Activated CD8-positive, alpha-beta memory T cell treated with anti-CD3 and anti-CD28 coated beads, Interleukin-2, amount 10 ng/mL, durations not matched to agents 7 days and 5 days (primary cell): ENCODE results near the gene RBBP8. TPM values are rescaled to one million over a fixed set of nuclear protein-coding genes. Genes with fewer than 3 reads are reported as not detected.
A peak's percentile ranks its signal among the peaks of the same experiment; 100 is the strongest.
"Not testable (repeated sequence)": the region's sequence is repeated elsewhere in the genome, so short reads cannot be mapped to it uniquely, and the experiment has no call there.

ENCODE experiments used
- ATAC-seq: fragments of 150-1000 bp; cut with Tn5 transposase; one replicate; pipeline ENCODE4 v1.10.0; 2021; ENCODE audit warnings: moderate library complexity
- CTCF ChIA-PET: fragments of 350-600 bp; sonication (Branson Sonifier 250); formaldehyde crosslinking; loops from one replicate; lab custom pipeline; 2021; ENCODE audit warnings: antibody characterized with exemption; lab: Charles Lee
- DNase-seq: peaks from one replicate; pipeline ENCODE4 v3.0.0-alpha.2; 2020
- H3K27ac Mint-ChIP-seq: one replicate; pipeline ENCODE4 v1.8.0; 2021; ENCODE audit warnings: mild to moderate bottlenecking, mixed read lengths
- H3K27me3 Mint-ChIP-seq: one replicate; pipeline ENCODE4 v1.8.0; 2021; ENCODE audit warnings: mixed read lengths
- H3K36me3 Mint-ChIP-seq: one replicate; pipeline ENCODE4 v1.8.0; 2021; ENCODE audit warnings: mild to moderate bottlenecking, mixed read lengths
- H3K4me1 Mint-ChIP-seq: one replicate; pipeline ENCODE4 v1.8.0; 2021; ENCODE audit warnings: mixed read lengths
- H3K4me3 Mint-ChIP-seq: one replicate; pipeline ENCODE4 v1.8.0; 2021; ENCODE audit warnings: mild to moderate bottlenecking, moderate library complexity, mixed read lengths
- H3K9me3 Mint-ChIP-seq: one replicate; pipeline ENCODE4 v1.8.0; 2022; ENCODE audit warnings: low read depth, mixed read lengths
- total RNA-seq, 2 experiments: library from RNA; stranded (reverse); gene quantifications; one replicate each; pipeline ENCODE4 v1.2.3, GENCODE V29; 2021

RBBP8 gene
- total RNA-seq, 2 experiments from 2014 or later, result 74.2 to 82.5 TPM

DNA sequence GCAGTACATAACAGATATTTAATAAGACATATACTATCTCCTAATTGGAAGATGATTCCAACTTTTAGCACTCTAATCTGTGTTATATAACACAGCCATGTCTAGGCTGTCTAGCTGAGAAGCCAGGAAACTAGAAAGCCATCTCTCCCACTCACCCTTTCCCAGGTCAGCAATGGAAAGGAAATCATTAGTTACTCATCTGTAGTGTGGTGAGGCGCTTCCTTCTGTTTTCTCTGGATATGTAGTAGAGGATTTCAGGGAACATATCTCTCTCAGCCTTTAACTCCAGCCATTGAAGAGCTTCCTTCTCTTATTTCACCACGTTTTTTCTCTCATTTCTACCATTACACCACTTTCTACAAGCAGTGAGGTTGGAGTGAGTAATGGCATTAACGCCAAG, 19.4 kb downstream of the RBBP8 start:
- Mint-ChIP-seq H3K36me3 (peaks cover 72% of the 10 kb centered on the region), H3K27ac (no peak overlapping the region), H3K27me3 (no peaks in the 10 kb centered on the region), H3K4me1 (peaks cover 15% of the 10 kb centered on the region), H3K4me3 (no peak overlapping the region), H3K9me3 (no peaks in the 10 kb centered on the region)
- CTCF ChIA-PET, result no interaction called here
- DNase-seq (no peak), ATAC-seq (no peak)

DNA sequence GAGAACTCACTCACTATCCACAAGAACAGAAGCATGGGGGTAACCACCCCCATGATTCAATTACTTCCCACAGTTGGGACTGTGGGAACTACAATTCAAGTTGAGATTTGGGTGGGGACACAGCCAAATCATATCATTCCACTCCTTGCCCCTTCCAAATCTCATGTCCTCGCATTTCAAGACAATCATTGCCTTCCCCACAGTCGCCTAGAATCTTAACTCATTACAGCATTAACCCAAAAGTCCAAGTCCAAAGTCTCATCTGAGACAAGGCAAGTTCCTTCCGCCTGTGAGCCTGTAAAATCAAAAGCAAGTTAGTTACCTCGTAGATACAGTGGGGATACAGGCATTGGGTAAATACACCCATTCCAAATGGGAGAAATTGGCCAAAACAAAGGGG, 20.9 kb downstream of the RBBP8 start:
- not testable (repeated sequence) for H3K27me3 Mint-ChIP-seq, H3K27ac Mint-ChIP-seq, ATAC-seq, H3K9me3 Mint-ChIP-seq, H3K4me3 Mint-ChIP-seq, DNase-seq
- peaks cover 16% of the 10 kb centered on the region for H3K4me1 Mint-ChIP-seq
- CTCF ChIA-PET, result interaction anchor here (1.0 kb wide), 1 partner anchor 29 kb away, joined by 4 read pairs; no protein-coding TSS in a partner anchor
- peaks cover 72% of the 10 kb centered on the region for H3K36me3 Mint-ChIP-seq

DNA sequence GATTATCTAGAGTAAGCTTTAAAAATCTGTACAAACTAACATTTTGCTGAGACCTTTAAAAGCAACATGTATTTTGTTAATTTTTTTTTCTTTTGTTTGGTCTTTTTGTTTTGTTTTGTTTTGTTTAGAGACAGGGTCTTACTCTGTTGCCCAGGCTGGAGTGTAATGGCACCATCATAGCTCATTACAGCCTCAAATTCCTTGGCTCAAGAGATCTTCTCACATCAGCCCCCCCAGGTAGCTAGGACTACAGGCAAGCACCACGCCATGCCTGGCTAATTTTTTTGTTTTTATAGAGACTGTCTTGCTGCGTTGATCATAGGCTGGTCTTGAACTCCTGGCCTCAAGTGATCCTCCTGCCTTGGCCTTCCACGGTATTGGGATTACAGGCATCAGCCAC, 23.1 kb downstream of the RBBP8 start:
- Mint-ChIP-seq H3K4me3 (no peak overlapping the region), H3K36me3 (peaks cover 59% of the 10 kb centered on the region), H3K9me3 (no peaks in the 10 kb centered on the region), H3K27ac (no peak overlapping the region), H3K27me3 (no peaks in the 10 kb centered on the region), H3K4me1 (peaks cover 16% of the 10 kb centered on the region)
- DNase-seq (no peak), ATAC-seq (no peak)
- CTCF ChIA-PET, result no interaction called here

DNA sequence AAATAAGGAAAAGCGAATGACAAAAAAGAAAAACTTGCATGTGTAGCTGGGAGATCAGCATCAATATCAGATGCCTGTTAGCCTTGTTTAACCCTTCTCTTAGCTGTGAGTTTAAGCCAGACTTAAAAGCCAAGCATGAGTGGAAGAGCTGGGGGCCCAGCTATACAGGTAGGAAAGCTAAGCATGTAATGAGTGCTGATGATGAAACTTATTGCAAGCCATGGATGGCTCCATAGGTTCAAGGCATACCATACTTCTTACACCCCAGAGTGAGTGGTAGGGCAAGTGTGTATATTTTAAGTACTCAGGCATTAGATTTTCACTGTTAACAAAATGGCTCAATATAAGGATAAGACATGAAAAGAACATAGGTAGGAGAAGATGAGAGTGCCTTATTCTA, 28.0 kb downstream of the RBBP8 start:
- CTCF ChIA-PET, result no interaction called here
- no peak overlapping the region for H3K27ac Mint-ChIP-seq
- H3K4me3 Mint-ChIP-seq, result no peak overlapping the region
- peaks cover 3% of the 10 kb centered on the region for H3K4me1 Mint-ChIP-seq
- H3K27me3 Mint-ChIP-seq, result no peaks in the 10 kb centered on the region
- ATAC-seq, result no peak
- no peaks in the 10 kb centered on the region for H3K9me3 Mint-ChIP-seq
- peaks cover 43% of the 10 kb centered on the region for H3K36me3 Mint-ChIP-seq
- no peak for DNase-seq

DNA sequence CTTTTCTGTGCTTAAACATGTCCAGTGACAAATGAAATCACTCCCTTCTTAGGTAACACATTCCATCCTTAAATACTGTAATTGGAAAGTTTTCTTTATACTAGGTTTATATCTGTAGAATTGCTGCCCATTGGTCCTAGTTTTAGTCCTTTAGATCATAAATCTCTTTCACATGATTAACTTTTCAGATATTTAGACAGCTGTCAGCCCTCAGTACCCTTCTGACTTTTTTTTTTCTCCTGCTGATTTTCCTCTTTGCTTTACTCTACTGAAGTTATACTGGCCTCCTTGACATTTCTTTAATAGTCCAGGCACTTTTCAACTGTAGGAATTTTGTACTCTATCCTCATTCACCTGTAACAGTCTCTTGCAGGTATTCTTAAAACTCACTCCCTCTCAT, 28.9 kb downstream of the RBBP8 start:
- Mint-ChIP-seq H3K4me1 (peaks cover 3% of the 10 kb centered on the region), H3K27me3 (no peaks in the 10 kb centered on the region), H3K27ac (no peak overlapping the region), H3K9me3 (no peaks in the 10 kb centered on the region), H3K4me3 (no peak overlapping the region), H3K36me3 (peaks cover 39% of the 10 kb centered on the region)
- no peak for ATAC-seq
- DNase-seq, result no peak
- CTCF ChIA-PET, result no interaction called here

DNA sequence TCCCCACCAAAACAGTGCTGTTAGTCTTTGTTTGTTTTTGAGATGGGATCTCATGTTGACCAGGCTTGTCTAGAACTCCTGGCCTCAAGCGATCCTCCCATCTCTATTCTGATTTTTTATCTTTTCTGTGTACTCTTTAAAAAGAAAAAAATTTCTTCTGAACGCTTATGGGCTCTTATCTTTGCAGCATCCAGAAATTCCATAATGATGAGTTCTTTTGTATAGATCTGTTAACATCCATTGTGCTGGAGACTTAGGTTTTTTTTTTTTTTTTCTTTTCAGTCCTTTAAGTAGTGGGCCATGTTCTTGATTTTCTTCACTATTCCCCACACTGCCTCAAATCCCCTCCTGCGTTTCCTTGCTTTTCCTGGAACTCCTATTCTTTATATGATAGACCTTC, 31.0 kb downstream of the RBBP8 start:
- Mint-ChIP-seq H3K27me3 (no peaks in the 10 kb centered on the region), H3K4me3 (no peak overlapping the region), H3K27ac (no peak overlapping the region), H3K4me1 (no peaks in the 10 kb centered on the region), H3K36me3 (peaks cover 36% of the 10 kb centered on the region), H3K9me3 (no peaks in the 10 kb centered on the region)
- CTCF ChIA-PET, result interaction anchor here (1.4 to 1.6 kb wide), 2 partner anchors 28 to 29 kb away, joined by 4 read pairs; no protein-coding TSS in a partner anchor
- no peak for ATAC-seq
- DNase-seq, result no peak

DNA sequence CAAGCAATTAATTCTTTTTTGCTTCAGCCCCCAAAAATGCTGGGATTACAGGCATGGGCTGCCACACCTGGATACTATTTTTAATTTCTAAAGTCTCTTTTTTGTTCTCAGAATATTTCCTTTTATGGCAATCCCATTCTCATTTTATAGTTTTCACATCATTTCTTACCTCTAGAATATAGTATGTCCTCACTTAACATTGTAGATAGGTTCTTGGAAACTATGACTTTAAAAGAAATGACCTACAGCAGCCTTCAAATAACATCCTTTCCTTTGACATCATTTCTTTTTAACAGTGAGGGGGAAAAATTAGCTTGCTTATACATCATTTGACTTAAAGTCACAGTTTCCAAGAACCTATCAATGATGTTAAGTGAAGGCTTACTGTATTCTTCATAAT, 31.6 kb downstream of the RBBP8 start:
- Mint-ChIP-seq H3K4me3 (no peak overlapping the region), H3K9me3 (no peaks in the 10 kb centered on the region)
- CTCF ChIA-PET, result interaction anchor here (1.0 to 1.6 kb wide), 3 partner anchors 28 to 35 kb away, joined by 3 to 4 read pairs (median 4); no protein-coding TSS in a partner anchor

DNA sequence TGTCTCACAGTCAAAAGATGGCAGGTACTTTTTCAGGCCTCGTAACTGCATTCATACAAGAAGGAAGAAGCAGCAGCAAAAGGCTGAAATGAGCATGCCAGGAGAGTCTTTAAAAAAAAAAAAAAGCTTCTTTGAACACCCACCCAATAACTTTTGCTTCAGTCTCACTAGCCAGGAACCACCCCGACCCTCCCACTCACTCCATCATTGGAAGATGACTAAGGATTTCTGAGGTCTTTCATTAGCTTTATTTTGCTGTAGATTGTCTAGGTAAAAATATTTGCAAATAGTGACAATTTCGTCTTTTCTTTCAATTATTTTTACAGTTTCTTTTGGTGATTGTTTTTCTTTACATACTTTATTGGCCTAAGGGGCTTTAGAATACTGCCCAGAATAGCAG, 37.9 kb downstream of the RBBP8 start:
- H3K4me1 Mint-ChIP-seq, result peaks cover under 1% of the 10 kb centered on the region
- peaks cover 31% of the 10 kb centered on the region for H3K36me3 Mint-ChIP-seq
- H3K27me3 Mint-ChIP-seq, result no peaks in the 10 kb centered on the region
- H3K9me3 Mint-ChIP-seq, result no peaks in the 10 kb centered on the region
- no peak overlapping the region for H3K27ac Mint-ChIP-seq
- no peak for DNase-seq
- CTCF ChIA-PET, result no interaction called here
- no peak for ATAC-seq
- H3K4me3 Mint-ChIP-seq, result no peak overlapping the region

More for the DNA sequence above, 31.6 kb downstream of the RBBP8 start:
- Mint-ChIP-seq H3K27ac (no peak overlapping the region), H3K27me3 (no peaks in the 10 kb centered on the region), H3K4me1 (no peaks in the 10 kb centered on the region), H3K36me3 (peaks cover 33% of the 10 kb centered on the region)
- no peak for ATAC-seq
- no peak for DNase-seq

DNA sequence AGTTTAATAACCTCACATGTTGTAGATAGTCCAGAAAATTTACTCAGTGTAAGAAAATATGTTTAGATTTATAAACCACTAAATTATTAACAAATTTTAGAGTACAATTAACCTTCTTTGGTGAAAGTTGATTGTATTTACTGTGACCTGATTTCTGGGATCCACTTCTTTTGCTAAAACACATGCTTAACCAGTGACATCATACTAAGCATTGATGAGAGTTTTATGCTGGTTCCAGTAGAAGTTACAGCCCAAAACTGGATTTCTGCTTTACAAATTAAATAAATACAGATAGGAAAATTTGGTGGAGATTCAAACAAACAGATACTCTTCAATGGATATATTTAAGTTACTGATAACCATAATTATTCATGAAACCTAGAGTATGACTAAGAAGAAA, 40.9 kb downstream of the RBBP8 start:
- H3K4me3 Mint-ChIP-seq, result no peak overlapping the region
- H3K27ac Mint-ChIP-seq, result no peak overlapping the region
- ATAC-seq (no peak), DNase-seq (no peak)
- H3K4me1 Mint-ChIP-seq, result peaks cover 13% of the 10 kb centered on the region
- H3K27me3 Mint-ChIP-seq, result no peaks in the 10 kb centered on the region
- CTCF ChIA-PET, result no interaction called here
- no peaks in the 10 kb centered on the region for H3K9me3 Mint-ChIP-seq
- peaks cover 31% of the 10 kb centered on the region for H3K36me3 Mint-ChIP-seq

DNA sequence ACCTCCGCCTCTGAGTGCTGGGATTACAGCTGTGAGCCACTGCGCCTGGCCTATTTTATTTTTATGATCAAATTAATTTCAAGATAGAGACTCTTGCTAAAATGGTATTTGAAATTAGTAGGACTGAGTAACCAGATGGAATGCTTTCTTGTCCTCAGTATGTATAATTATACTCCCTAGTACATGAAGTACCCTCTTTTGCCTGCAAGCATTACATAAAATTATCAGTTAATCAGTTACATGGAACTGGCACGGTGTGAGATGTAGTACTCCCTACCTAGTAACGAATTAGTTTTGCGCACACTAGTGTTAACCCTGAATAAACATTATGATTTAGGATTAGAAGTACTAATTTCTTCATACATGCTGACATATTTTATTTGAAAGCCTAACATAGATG, 41.6 kb downstream of the RBBP8 start:
- Mint-ChIP-seq H3K9me3 (no peaks in the 10 kb centered on the region), H3K27me3 (no peaks in the 10 kb centered on the region), H3K27ac (no peak overlapping the region), H3K4me3 (no peak overlapping the region), H3K4me1 (peaks cover 16% of the 10 kb centered on the region), H3K36me3 (peaks cover 32% of the 10 kb centered on the region)
- ATAC-seq (no peak), DNase-seq (no peak)
- CTCF ChIA-PET, result no interaction called here

DNA sequence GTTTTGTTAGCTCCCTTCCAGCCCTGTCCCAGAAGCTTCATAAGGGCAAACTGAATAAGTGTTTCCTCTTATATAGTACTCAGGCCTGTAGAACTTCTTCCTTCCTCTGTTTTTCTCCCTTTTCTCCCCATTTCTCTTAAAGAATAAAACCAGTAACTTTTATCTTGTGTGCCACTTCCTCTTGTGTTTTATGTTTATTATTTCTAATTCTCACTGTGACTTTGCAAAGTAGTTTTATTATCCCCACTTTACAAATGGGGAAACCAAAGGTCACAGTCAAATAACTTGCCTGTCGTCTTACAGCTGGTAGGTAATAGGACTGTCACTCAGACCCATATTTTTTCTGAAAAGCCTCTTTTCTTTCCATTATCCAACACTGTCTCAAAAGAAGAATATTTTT, 42.4 kb downstream of the RBBP8 start:
- no peak overlapping the region for H3K4me3 Mint-ChIP-seq
- no peak overlapping the region for H3K27ac Mint-ChIP-seq
- no peak for DNase-seq
- no peak for ATAC-seq
- peaks cover 16% of the 10 kb centered on the region for H3K4me1 Mint-ChIP-seq
- CTCF ChIA-PET, result no interaction called here
- no peaks in the 10 kb centered on the region for H3K9me3 Mint-ChIP-seq
- peaks cover 34% of the 10 kb centered on the region for H3K36me3 Mint-ChIP-seq
- no peaks in the 10 kb centered on the region for H3K27me3 Mint-ChIP-seq

DNA sequence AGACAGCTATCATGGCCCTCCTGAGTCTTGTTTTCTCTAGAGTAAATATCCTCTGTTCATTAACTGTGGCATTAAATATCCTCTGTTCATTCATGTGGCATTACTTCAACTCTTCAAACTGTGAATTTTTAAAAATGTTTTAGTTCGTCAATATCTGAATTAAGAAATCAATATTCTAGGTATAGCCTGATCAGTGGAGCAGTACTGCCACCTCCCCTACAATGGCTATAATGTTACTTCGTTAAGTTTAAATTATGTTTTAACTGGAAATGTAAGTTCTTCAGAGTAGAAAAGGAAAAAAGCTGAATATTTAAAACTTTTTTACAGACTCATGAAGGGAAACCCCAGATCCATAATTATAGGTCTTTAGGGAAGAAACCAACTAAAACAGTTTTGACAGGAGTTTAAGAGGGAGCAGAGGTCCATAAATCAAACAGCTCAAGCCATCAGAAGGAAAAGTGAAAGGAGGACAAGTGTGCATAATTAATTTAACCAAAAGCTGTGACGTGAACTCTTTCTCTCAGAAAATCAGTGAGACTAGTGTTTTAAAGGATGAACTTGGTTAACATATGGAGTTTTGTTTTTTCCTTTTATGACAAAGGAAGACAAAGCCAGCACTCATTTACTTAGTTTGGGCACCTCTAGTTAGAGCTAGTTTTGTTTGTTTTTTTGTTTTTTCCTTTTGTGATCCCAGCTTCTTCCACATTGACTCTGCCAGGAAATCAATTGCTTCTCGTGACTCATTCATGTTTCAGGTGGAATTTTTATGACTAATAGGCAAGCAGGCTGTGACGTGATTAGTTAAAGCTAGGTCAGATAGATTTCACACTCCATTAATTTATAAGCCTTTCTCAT, 44.9 kb downstream of the RBBP8 start:
- Mint-ChIP-seq H3K4me3 (no peak overlapping the region), H3K36me3 (peaks cover 28% of the 10 kb centered on the region), H3K27me3 (no peaks in the 10 kb centered on the region), H3K4me1 (peaks cover 16% of the 10 kb centered on the region), H3K27ac (peak overlapping the region; percentile 64), H3K9me3 (no peaks in the 10 kb centered on the region)
- CTCF ChIA-PET, result interaction anchor here (1.1 to 2.0 kb wide), 4 partner anchors 8 to 48 kb away, joined by 3 to 9 read pairs (median 4); no protein-coding TSS in a partner anchor
- ATAC-seq (peak; percentile 66), DNase-seq (no peak)

DNA sequence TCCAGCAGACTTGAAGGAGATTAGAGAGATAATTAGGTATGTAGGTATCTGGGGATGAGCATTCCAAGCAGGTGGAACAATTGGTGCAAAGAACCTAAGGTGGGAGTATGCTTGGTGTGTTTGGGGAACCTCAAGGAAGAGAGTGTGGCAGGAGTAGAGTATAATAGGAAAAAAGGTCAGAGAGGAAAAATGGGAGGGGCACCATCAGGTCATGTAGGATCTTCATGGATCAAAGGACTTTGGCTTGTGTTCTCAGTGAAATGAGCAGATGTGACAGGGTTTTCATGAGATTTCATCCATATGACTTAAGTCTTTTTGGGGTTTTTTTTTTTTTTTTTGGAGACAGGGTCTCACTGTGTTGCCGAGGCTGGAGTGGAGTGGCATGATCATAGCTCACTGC, 47.3 kb downstream of the RBBP8 start:
- CTCF ChIA-PET, result no interaction called here
- no peak for ATAC-seq
- DNase-seq, result no peak
- H3K27ac Mint-ChIP-seq, result no peak overlapping the region
- H3K27me3 Mint-ChIP-seq, result no peaks in the 10 kb centered on the region
- H3K9me3 Mint-ChIP-seq, result no peaks in the 10 kb centered on the region
- H3K4me3 Mint-ChIP-seq, result no peak overlapping the region
- H3K36me3 Mint-ChIP-seq, result peaks cover 27% of the 10 kb centered on the region
- peaks cover 16% of the 10 kb centered on the region for H3K4me1 Mint-ChIP-seq
